ENCODE data around the gene PLCG1.

The PLCG1 gene

DNA sequence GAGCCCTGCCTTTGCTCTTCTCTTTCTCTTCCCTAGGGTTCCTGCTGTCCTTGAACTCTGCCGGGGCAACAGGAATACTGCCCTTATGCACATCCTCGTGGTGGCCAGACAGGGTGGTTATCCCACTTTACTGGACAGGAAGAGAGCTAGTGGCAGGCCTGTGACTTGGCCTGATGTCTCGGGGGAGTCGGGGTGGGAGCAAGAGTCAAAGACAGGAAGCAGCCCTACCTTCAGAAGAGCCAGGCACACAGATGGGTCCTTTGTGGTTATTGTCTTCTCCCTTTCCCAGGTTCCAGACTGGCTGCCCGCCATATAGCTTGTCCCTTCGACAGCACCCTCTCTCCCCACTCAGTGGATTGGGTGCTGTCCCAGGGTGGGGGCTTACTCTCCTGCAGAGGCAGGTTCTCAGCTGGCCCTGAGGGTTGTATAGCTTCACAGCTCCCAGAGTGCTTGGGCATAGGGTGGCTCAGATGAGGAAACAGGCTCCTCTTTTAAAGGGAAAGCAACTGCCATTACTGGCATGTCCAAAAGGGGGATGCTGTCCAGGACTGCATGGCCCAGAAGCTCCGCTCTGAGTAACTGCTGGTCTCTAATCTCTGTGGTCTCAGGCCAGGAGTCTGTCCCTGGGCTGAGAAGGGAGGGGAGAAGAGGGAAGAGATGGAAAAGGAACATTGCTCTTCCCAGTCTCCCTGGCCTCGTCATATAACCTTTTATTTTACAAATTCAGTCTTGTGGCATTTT lies 17.3 kb downstream of the PLCG1 start:
- Histone ChIP-seq H3K4me2 (ENCODE audit: low read depth, low read length, poor library complexity, severe bottlenecking) (no peak overlapping the region), H3K9me2 (replicated peaks; ENCODE audit: insufficient read depth, low read length) (no peaks in the 10 kb centered on the region), H3K27me3 (ENCODE audit: low read length) (no peaks in the 10 kb centered on the region), H3K9me3 (ENCODE audit: insufficient read depth, low read length) (no peaks in the 10 kb centered on the region), H3F3A (ENCODE audit: insufficient read depth) (no peaks in the 10 kb centered on the region), H4K20me1 (ENCODE audit: low read depth, low read length) (peaks cover 6% of the 10 kb centered on the region; the same call in 1 of the 2 replicates), H3K27ac (ENCODE audit: low read depth, low read length) (no peak overlapping the region), H3K4me3 (ENCODE audit: insufficient read depth, low read length, poor library complexity, severe bottlenecking) (no peak overlapping the region), H3K9ac (ENCODE audit: low read length) (no peak overlapping the region), H3K36me3 (ENCODE audit: low read length) (no peaks in the 10 kb centered on the region), H2AFZ (ENCODE audit: low read depth, low read length, severe bottlenecking) (no peak overlapping the region), H3K79me2 (ENCODE audit: insufficient read depth, low read length) (peaks cover 48% of the 10 kb centered on the region; the same call in 1 of the 2 replicates)
- no peak for TF ChIP-seq EZH2phosphoT487 (conservative IDR thresholded peaks at IDR 0.05; ENCODE audit: low read length)
- TF ChIP-seq, protein P1, sequence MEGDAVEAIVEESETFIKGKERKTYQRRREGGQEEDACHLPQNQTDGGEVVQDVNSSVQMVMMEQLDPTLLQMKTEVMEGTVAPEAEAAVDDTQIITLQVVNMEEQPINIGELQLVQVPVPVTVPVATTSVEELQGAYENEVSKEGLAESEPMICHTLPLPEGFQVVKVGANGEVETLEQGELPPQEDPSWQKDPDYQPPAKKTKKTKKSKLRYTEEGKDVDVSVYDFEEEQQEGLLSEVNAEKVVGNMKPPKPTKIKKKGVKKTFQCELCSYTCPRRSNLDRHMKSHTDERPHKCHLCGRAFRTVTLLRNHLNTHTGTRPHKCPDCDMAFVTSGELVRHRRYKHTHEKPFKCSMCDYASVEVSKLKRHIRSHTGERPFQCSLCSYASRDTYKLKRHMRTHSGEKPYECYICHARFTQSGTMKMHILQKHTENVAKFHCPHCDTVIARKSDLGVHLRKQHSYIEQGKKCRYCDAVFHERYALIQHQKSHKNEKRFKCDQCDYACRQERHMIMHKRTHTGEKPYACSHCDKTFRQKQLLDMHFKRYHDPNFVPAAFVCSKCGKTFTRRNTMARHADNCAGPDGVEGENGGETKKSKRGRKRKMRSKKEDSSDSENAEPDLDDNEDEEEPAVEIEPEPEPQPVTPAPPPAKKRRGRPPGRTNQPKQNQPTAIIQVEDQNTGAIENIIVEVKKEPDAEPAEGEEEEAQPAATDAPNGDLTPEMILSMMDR (IDR thresholded peaks at IDR 0.05; ENCODE audit: insufficient read depth, low read length, poor library complexity, severe bottlenecking) = no peak

DNA sequence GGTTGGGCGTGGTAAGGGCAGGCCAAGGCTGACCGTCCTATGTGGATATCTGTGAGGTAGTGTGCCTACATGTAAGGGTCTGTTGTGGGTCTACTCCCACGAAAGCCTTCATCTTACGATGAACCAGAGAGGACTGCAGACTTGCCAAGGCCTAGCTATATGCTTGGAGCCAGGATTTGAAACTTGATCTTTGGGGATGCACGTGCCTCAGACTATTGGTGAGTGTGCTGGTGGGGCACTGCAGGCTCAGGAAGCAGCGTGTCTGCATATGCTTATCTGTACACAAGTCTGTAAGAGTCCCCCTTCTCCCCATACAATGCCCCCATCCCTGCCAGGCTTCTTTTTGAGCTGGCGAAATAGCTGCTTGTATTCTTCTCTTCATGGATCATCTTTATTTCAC lies 17.9 kb downstream of the PLCG1 start:
- TF ChIP-seq, protein P1 (IDR thresholded peaks at IDR 0.05; ENCODE audit: insufficient read depth, low read length, poor library complexity, severe bottlenecking) = no peak
- peaks cover 6% of the 10 kb centered on the region; the same call in 1 of the 2 replicates for H4K20me1 ChIP-seq (ENCODE audit: low read depth, low read length)
- H3K9me2 ChIP-seq (replicated peaks; ENCODE audit: insufficient read depth, low read length) = no peaks in the 10 kb centered on the region
- H3K79me2 ChIP-seq (ENCODE audit: insufficient read depth, low read length) = peaks cover 48% of the 10 kb centered on the region; the same call in 1 of the 2 replicates
- no peaks in the 10 kb centered on the region for H3K27me3 ChIP-seq (ENCODE audit: low read length)
- no peaks in the 10 kb centered on the region for H3K9me3 ChIP-seq (ENCODE audit: insufficient read depth, low read length)
- H3K4me3 ChIP-seq (ENCODE audit: insufficient read depth, low read length, poor library complexity, severe bottlenecking) = no peak overlapping the region
- no peaks in the 10 kb centered on the region for H3F3A ChIP-seq (ENCODE audit: insufficient read depth)
- H3K27ac ChIP-seq (ENCODE audit: low read depth, low read length) = no peak overlapping the region
- H3K9ac ChIP-seq (ENCODE audit: low read length) = no peak overlapping the region
- H3K36me3 ChIP-seq (ENCODE audit: low read length) = no peaks in the 10 kb centered on the region
- no peak overlapping the region for H2AFZ ChIP-seq (ENCODE audit: low read depth, low read length, severe bottlenecking)
- H3K4me2 ChIP-seq (ENCODE audit: low read depth, low read length, poor library complexity, severe bottlenecking) = no peak overlapping the region

DNA sequence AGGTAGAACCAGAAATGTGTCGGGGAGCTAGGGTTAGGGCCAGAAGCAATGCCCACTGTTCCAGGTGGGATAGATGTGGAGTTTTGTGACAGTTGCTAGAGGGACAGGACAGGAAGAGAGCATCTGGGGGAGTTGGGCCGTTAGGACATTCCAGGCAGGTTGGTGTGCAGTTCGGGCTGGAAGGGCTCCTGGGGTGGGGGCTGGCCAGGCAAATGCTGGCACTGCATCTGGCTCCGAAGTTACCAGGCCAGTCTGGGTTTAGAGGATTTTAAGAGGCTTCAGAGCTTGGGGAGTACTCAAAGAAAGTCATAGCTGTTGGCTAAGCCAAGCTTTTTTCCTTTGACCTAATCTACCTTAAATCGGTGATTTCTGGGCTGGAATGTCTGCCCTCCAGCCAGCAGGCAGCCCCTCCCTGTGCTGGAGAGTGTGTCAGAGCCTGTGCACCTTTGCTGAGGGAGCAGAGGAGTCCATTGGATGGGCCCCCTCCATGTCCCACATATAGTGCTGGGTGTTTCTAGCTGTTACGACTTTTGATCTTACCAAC lies 20.8 kb downstream of the PLCG1 start:
- no peaks in the 10 kb centered on the region for H3K36me3 ChIP-seq (ENCODE audit: low read length)
- no peaks in the 10 kb centered on the region for H3K27me3 ChIP-seq (ENCODE audit: low read length)
- no peak overlapping the region for H3K4me3 ChIP-seq (ENCODE audit: insufficient read depth, low read length, poor library complexity, severe bottlenecking)
- peaks cover 24% of the 10 kb centered on the region; the same call in 1 of the 2 replicates for H3K79me2 ChIP-seq (ENCODE audit: insufficient read depth, low read length)
- no peak overlapping the region for H3K4me2 ChIP-seq (ENCODE audit: low read depth, low read length, poor library complexity, severe bottlenecking)
- no peak overlapping the region for H3K27ac ChIP-seq (ENCODE audit: low read depth, low read length)
- H2AFZ ChIP-seq (ENCODE audit: low read depth, low read length, severe bottlenecking) = no peak overlapping the region
- no peaks in the 10 kb centered on the region for H3K9me2 ChIP-seq (replicated peaks; ENCODE audit: insufficient read depth, low read length)
- no peak for TF ChIP-seq EZH2phosphoT487 (conservative IDR thresholded peaks at IDR 0.05; ENCODE audit: low read length)
- TF ChIP-seq, protein P1 (IDR thresholded peaks at IDR 0.05; ENCODE audit: insufficient read depth, low read length, poor library complexity, severe bottlenecking) = no peak
- peaks cover 6% of the 10 kb centered on the region; the same call in 1 of the 2 replicates for H4K20me1 ChIP-seq (ENCODE audit: low read depth, low read length)
- no peaks in the 10 kb centered on the region for H3F3A ChIP-seq (ENCODE audit: insufficient read depth)
- H3K9me3 ChIP-seq (ENCODE audit: insufficient read depth, low read length) = no peaks in the 10 kb centered on the region
- no peak overlapping the region for H3K9ac ChIP-seq (ENCODE audit: low read length)

Measured in SU-DHL-6 (cell line).